ENCODE data around the gene TUBB1. TPM values are rescaled to one million over a fixed set of nuclear protein-coding genes. Genes with fewer than 3 reads are reported as not detected.

Gene TUBB1
- total and polyA plus RNA-seq, 12 donors: 0.07 to 1.3 (median 0.13) TPM; not detected in 5

DNA sequence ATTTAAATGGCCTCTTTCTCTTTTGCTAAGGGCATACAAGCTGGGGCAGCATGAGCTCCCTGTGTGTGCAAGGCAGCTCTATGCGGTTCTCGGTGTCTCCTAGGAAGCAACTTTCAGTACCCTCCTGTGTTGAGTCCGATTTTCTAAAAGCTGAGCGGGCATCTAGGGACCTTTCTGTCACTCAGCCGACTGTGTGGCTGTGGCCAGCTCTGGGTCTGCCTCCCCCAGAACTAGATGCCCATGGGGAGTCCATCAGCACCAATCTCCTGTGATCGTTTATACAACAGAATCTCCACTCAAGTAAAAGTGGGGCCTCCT, 30.7 kb upstream of the TUBB1 start:
- 83 to 98% (median 90%) methylated on average over 6 of the region's 6 CpGs for WGBS, 4 donors
- no peak overlapping the region for H3K27ac ChIP-seq
- TF ChIP-seq POLR2A (IDR thresholded peaks at IDR 0.05) (no peak), CTCF (IDR thresholded peaks at IDR 0.05) (no peak)
- H3K4me3 ChIP-seq: no peak overlapping the region
- no peaks in the 10 kb centered on the region for H3K9me3 ChIP-seq (replicated peaks in 1 of 3)
- H3K27me3 ChIP-seq: no peaks in the 10 kb centered on the region
- peaks cover 3 to 6% of the 10 kb centered on the region in 2 donors for H3K4me1 ChIP-seq (replicated peaks in 1 of 2)
- intact Hi-C loops (cut with DNase I): loop anchor here (10.0 kb wide), 2 partner anchors 46 to 114 kb away; partner anchors contain the start of gene ATP5F1E (in 1 of the 2)
- peaks cover 0 to 76% of the 10 kb centered on the region in 2 donors for H3K36me3 ChIP-seq (replicated peaks in 1 of 2)
- peak in 2 of 7 donors; percentile 3 to 31 for DNase-seq

- peak in 3 of 7 donors; percentile 6 to 45 (median 17) for DNase-seq
- intact Hi-C loops (cut with DNase I): loop anchor here (10.0 kb wide), 2 partner anchors 46 to 114 kb away; partner anchors contain the start of gene ATP5F1E (in 1 of the 2)
- Histone ChIP-seq H3K9me3 (replicated peaks in 1 of 3) (no peaks in the 10 kb centered on the region), H3K27me3 (no peaks in the 10 kb centered on the region), H3K4me3 (no peak overlapping the region), H3K4me1 (replicated peaks in 1 of 2) (no peaks in the 10 kb centered on the region), H3K36me3 (replicated peaks in 1 of 2) (peaks cover 0 to 83% of the 10 kb centered on the region in 2 donors), H3K27ac (no peak overlapping the region)
- TF ChIP-seq CTCF (IDR thresholded peaks at IDR 0.05) (no peak), POLR2A (IDR thresholded peaks at IDR 0.05) (no peak)
- 84 to 90% (median 88%) methylated on average over 10 of the region's 10 CpGs for WGBS, 4 donors
Measured at GRCh38 chr20:58989196-58989595, 30.0 kb upstream of the TUBB1 start.

DNA sequence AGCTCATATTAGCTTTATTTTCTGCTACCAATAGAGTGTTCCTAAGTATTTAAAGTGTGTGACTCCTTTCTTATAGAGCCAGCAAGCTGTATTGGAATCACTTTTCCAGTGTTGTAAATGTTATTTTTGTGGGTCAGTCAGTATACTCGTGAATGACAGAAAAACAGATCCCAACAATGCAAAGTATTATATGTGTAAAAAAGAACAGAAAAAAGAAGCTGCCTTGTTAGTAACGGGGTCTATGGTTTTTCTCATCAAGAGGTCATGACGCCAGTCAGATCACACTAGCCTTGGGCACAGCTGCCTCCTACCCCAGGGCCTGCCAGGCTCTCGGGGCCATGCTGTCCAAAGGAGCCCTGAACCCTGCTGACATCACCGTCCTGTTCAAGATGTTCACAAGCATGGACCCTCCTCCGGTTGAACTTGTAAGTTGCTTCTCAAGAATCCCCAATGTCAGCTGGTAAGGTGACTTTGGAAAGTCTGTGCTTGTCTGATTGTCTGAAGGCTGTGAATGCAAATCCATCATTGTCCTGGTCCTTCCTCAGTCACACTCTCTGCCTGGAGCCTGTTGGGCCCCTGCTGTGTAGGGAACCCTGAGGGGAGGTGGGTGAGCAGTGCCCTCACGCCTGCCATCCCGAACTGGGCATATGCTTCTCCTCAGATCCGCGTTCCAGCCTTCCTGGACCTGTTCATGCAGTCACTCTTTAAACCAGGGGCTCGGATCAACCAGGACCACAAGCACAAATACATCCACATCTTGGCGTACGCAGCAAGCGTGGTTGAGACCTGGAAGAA, 28.4 kb upstream of the TUBB1 start:
- peak in 1 of 7 donors; percentile 19 for DNase-seq
- Histone ChIP-seq H3K4me3 (no peak overlapping the region), H3K27me3 (no peaks in the 10 kb centered on the region), H3K9me3 (replicated peaks in 1 of 3) (no peaks in the 10 kb centered on the region), H3K4me1 (replicated peaks in 1 of 2) (no peaks in the 10 kb centered on the region), H3K27ac (no peak overlapping the region), H3K36me3 (replicated peaks in 1 of 2) (peaks cover 0 to 98% of the 10 kb centered on the region in 2 donors)
- 82 to 89% (median 88%) methylated on average over 10 to 14 of the region's 14 CpGs for WGBS, 4 donors
- intact Hi-C loops (cut with DNase I): no loop called here
- TF ChIP-seq CTCF (IDR thresholded peaks at IDR 0.05) (no peak), POLR2A (IDR thresholded peaks at IDR 0.05) (no peak)

- Histone ChIP-seq H3K4me1 (replicated peaks in 1 of 2) (no peaks in the 10 kb centered on the region), H3K4me3 (no peak overlapping the region), H3K9me3 (replicated peaks in 1 of 3) (no peaks in the 10 kb centered on the region), H3K27ac (no peak overlapping the region), H3K27me3 (no peaks in the 10 kb centered on the region), H3K36me3 (replicated peaks in 1 of 2) (peaks cover 0 to 98% of the 10 kb centered on the region in 2 donors)
- 81 to 86% (median 84%) methylated on average over 9 of the region's 9 CpGs for WGBS, 4 donors
- DNase-seq: peak in 1 of 7 donors; percentile 17
- no peak for TF ChIP-seq CTCF (IDR thresholded peaks at IDR 0.05)
- TF ChIP-seq POLR2A (IDR thresholded peaks at IDR 0.05): no peak
- intact Hi-C loops (cut with DNase I): no loop called here
Measured at GRCh38 chr20:58991715-58992114, 27.5 kb upstream of the TUBB1 start.
